HepG2 (cell line): ENCODE data around the gene WDR59. TPM values are rescaled to one million over a fixed set of nuclear protein-coding genes. Genes with fewer than 3 reads are reported as not detected.

Source experiments
- CREB3 ChIP-seq: sonication (generic); formaldehyde crosslinking; IDR thresholded peaks from 2 replicates; pipeline ENCODE4 v1.5.0; 2020; ENCODE audit warnings: missing genetic modification reagents
- HOXA7 ChIP-seq: sonication (generic); formaldehyde crosslinking; IDR thresholded peaks from 2 replicates; pipeline ENCODE4 v1.8.1; 2022; ENCODE audit warnings: mild to moderate bottlenecking, missing genetic modification reagents, moderate library complexity
- KAT8 ChIP-seq: IDR thresholded peaks from 2 replicates; pipeline ENCODE4 v1.6.1; 2016; ENCODE audit warnings: missing genetic modification reagents, missing compliant biosample characterization
- KLF11 ChIP-seq: IDR thresholded peaks from 2 replicates; pipeline ENCODE4 v1.6.1; 2016; ENCODE audit warnings: missing compliant biosample characterization
- ZBED4 ChIP-seq: sonication (generic); formaldehyde crosslinking; IDR thresholded peaks from 2 replicates; pipeline ENCODE4 v1.4.0; 2020; ENCODE audit warnings: missing genetic modification reagents, borderline replicate concordance
- ZBTB49 ChIP-seq: sonication (generic); formaldehyde crosslinking; IDR thresholded peaks from 2 replicates; pipeline ENCODE4 v1.4.0; 2020; ENCODE audit warnings: missing genetic modification reagents, borderline replicate concordance
- ZGPAT ChIP-seq: IDR thresholded peaks from 2 replicates; pipeline ENCODE4 v1.6.1; 2016; ENCODE audit warnings: mild to moderate bottlenecking
- ZNF331 ChIP-seq: sonication (generic); formaldehyde crosslinking; IDR thresholded peaks from 2 replicates; pipeline ENCODE4 v1.4.0; 2020; ENCODE audit warnings: missing genetic modification reagents
- ZNF513 ChIP-seq: sonication (generic); formaldehyde crosslinking; conservative IDR thresholded peaks from 2 replicates; pipeline ENCODE4 v1.5.0; 2020; ENCODE audit warnings: missing genetic modification reagents
- ZNF773 ChIP-seq: sonication (generic); formaldehyde crosslinking; IDR thresholded peaks from 2 replicates; pipeline ENCODE4 v1.4.0; 2020; ENCODE audit warnings: missing genetic modification reagents, borderline replicate concordance
- ZSCAN22 ChIP-seq: sonication (generic); formaldehyde crosslinking; IDR thresholded peaks from 2 replicates; pipeline ENCODE4 v1.4.0; 2020; ENCODE audit warnings: mild to moderate bottlenecking, missing genetic modification reagents
- polyA plus RNA-seq, 8 experiments: library from polyadenylated mRNA; depleted of rRNA in 3 of 8; stranded (reverse) in 7 of 8; unstranded in 1 of 8; fragments of >200 nt; fragmentation: Illumina TruSeq in 4 of 8; extraction: Trizol in 4 of 8; gene quantifications; 2 replicates each; pipeline versions ENCODE4 v1.2.1 to v1.2.3, GENCODE V29; 2011 to 2016; ENCODE audit warnings: low read depth in 4 of 8, missing spikeins in 1 of 8, mixed read lengths in 1 of 8; ENCODE audit not compliant: insufficient read depth in 1 of 8
- total RNA-seq, 5 experiments: library from RNA; depleted of rRNA; stranded (reverse); fragments of >200 nt; fragmentation: Illumina TruSeq; extraction: Trizol; gene quantifications; 2 replicates each; pipeline ENCODE4 v1.2.3, GENCODE V29; 2016; ENCODE audit warnings: low read depth in 1 of 5

Gene WDR59
- total and polyA plus RNA-seq, 2 of the 13 experiments (the other 11 are each of a cell fraction or from before 2014, with no cell fraction given) = 65.2 to 306 TPM

GRCh38 chr16:75002474-75002873, 17.6 kb upstream of the WDR59 start (continued):
- TF ChIP-seq ZNF331 (CRISPR knock-in tag) (0 out of 2 replicates have a peak, but pooled peaks have one; percentile 2), ZSCAN22 (CRISPR knock-in tag) (no peak), ZNF513 (CRISPR knock-in tag) (no peak), ZBED4 (0 out of 2 replicates have a peak, but pooled peaks have one; percentile 3), ZNF773 (CRISPR knock-in tag) (no peak), KLF11 (CRISPR knock-in tag) (no peak), CREB3 (CRISPR knock-in tag) (no peak), ZBTB49 (CRISPR knock-in tag) (no peak), ZGPAT (no peak), HOXA7 (CRISPR knock-in tag) (no peak), KAT8 (CRISPR knock-in tag) (0 out of 2 replicates have a peak, but pooled peaks have one; percentile 6)
